Colonic mucosa (tissue), 4 donors: ENCODE results near the gene B3GALT4. TPM values are rescaled to one million over a fixed set of nuclear protein-coding genes. Genes with fewer than 3 reads are reported as not detected.
A peak's percentile ranks its signal among the peaks of the same experiment; 100 is the strongest.
"Not testable (repeated sequence)": the region's sequence is repeated elsewhere in the genome, so short reads cannot be mapped to it uniquely, and the experiment has no call there.

ENCODE experiments used
- DNase-seq: peaks from one replicate; pipeline ENCODE4 v3.0.0-alpha.2; 2020
- H3K27ac ChIP-seq: fragments of 200-600 bp; one replicate; pipeline ENCODE4 v1.8.0; 2021
- H3K27me3 ChIP-seq: fragments of 200-600 bp; one replicate; pipeline ENCODE4 v1.8.0; 2021
- H3K36me3 ChIP-seq: fragments of 200-600 bp; one replicate; pipeline ENCODE4 v1.8.0; 2021
- H3K4me1 ChIP-seq: fragments of 200-600 bp; one replicate; pipeline ENCODE4 v1.8.0; 2021; ENCODE audit warnings: mild to moderate bottlenecking
- H3K4me3 ChIP-seq: fragments of 200-600 bp; one replicate; pipeline ENCODE4 v1.8.0; 2021
- H3K9ac ChIP-seq, 2 donors: one replicate each; pipeline ENCODE4 v1.7.0; 2013; ENCODE audit warnings: control low read depth in 2 of 2, low read depth in 2 of 2, low read length in 2 of 2
- H3K9me3 ChIP-seq: fragments of 200-600 bp; one replicate; pipeline ENCODE4 v1.8.0; 2021
- CTCF ChIP-seq: fragments of 200-600 bp; IDR thresholded peaks from one replicate; pipeline ENCODE4 v1.8.0; 2022; ENCODE audit warnings: antibody characterized with exemption, mild to moderate bottlenecking
- intact Hi-C: fragments of 100-400 bp; cut with DNase I; formaldehyde crosslinking; loops from one replicate; pipeline ENCODE4 v1.14.1; 2022
- total RNA-seq, 2 donors: library from RNA; stranded (reverse); fragmentation: NEBNext Ultra II Directional in 1 of 2; extraction: Animal tissue kit (Norgen Biotek cat#: 25700) in 1 of 2; gene quantifications; one replicate each; pipeline ENCODE4 v1.2.1, GENCODE V29; 2021
- donor health status: healthy.
- donor health status: DM: no; HTN: no; CAD: no.
- donor health status: DM: no; HTN: no; CAD: no.

The B3GALT4 gene
- total RNA-seq, 2 donors from 2014 or later = 22.0 to 26.4 TPM

- TF ChIP-seq CTCF = no peak
- intact Hi-C loops = no loop called here
- no peaks in the 10 kb centered on the region for H3K4me1 ChIP-seq
- H3K27ac ChIP-seq = no peak overlapping the region
- H3K4me3 ChIP-seq = no peak overlapping the region
- no peaks in the 10 kb centered on the region for H3K9me3 ChIP-seq
- H3K36me3 ChIP-seq = peaks cover 8% of the 10 kb centered on the region
- H3K9ac ChIP-seq = no peak overlapping the region
- no peaks in the 10 kb centered on the region for H3K27me3 ChIP-seq
- no peak for DNase-seq
Measured at GRCh38 chr6:33259032-33259431, 17.9 kb upstream of the B3GALT4 start.

- H3K27ac ChIP-seq, DNase-seq, intact Hi-C loops, H3K9ac ChIP-seq, H3K9me3 ChIP-seq, H3K27me3 ChIP-seq, H3K4me1 ChIP-seq, H3K4me3 ChIP-seq: not testable (repeated sequence)
- H3K36me3 ChIP-seq = peaks cover 16% of the 10 kb centered on the region
Measured at GRCh38 chr6:33262490-33262889, 14.4 kb upstream of the B3GALT4 start.

GRCh38 chr6:33264015-33264414 is 12.9 kb upstream of the B3GALT4 start:
- Histone ChIP-seq H3K27me3 (no peaks in the 10 kb centered on the region), H3K9me3 (no peaks in the 10 kb centered on the region), H3K4me1 (no peaks in the 10 kb centered on the region), H3K4me3 (no peak overlapping the region), H3K9ac (no peak overlapping the region), H3K27ac (no peak overlapping the region), H3K36me3 (peaks cover 16% of the 10 kb centered on the region)
- no peak for TF ChIP-seq CTCF
- DNase-seq = no peak
- intact Hi-C loops = no loop called here

- Histone ChIP-seq H3K4me1 (peaks cover 37% of the 10 kb centered on the region), H3K36me3 (peaks cover 9% of the 10 kb centered on the region), H3K4me3 (peak overlapping the region; percentile 90), H3K9me3 (no peaks in the 10 kb centered on the region), H3K9ac (peak overlapping the region; percentile 95 to 97), H3K27me3 (no peaks in the 10 kb centered on the region), H3K27ac (peak overlapping the region; percentile 84)
- DNase-seq = peak; percentile 38
- TF ChIP-seq CTCF = no peak
- intact Hi-C loops = no loop called here
Measured at GRCh38 chr6:33271117-33271467, 5.8 kb upstream of the B3GALT4 start.

- no peak for TF ChIP-seq CTCF
- intact Hi-C loops = no loop called here
- H3K27ac ChIP-seq = peak within 1 kb of the TSS; percentile 84
- peaks cover 12% of the 10 kb centered on the region for H3K36me3 ChIP-seq
- H3K4me3 ChIP-seq = peak within 1 kb of the TSS; percentile 90
- peak within 1 kb of the TSS; percentile 95 to 97 for H3K9ac ChIP-seq
- no peaks in the 10 kb centered on the region for H3K27me3 ChIP-seq
- DNase-seq = peak; percentile 95
- H3K9me3 ChIP-seq = no peaks in the 10 kb centered on the region
- peaks cover 42% of the 10 kb centered on the region for H3K4me1 ChIP-seq
Measured at GRCh38 chr6:33271468-33272274, 5.3 kb upstream of the B3GALT4 start, which contains the start of the genes RPS18 and VPS52. RPS18 (plus strand) TSS chr6:33272075; CDS start chr6:33272120, 45 bp downstream. VPS52 (minus strand) TSS chr6:33271876; CDS start chr6:33271675, 201 bp downstream.
